Left lobe of liver (tissue), 2 donors: ENCODE results near the gene IL20RB. TPM values are rescaled to one million over a fixed set of nuclear protein-coding genes. Genes with fewer than 3 reads are reported as not detected.

Experiments
- ATAC-seq: fragments of 200-7000 bp; cut with Tn5 transposase; one replicate; pipeline ENCODE4 v1.9.1; 2020; ENCODE audit warnings: mild to moderate bottlenecking, moderate library complexity
- DNase-seq: peaks from one replicate; pipeline ENCODE4 v3.0.0-alpha.2; 2020; ENCODE audit warnings: low spot score
- total RNA-seq: library from RNA; stranded (reverse); gene quantifications from one replicate; pipeline ENCODE4 v1.2.1, GENCODE V29; 2021
- donor health status: DM: no; HTN: no; CAD: no; lungs with moderate emphysema.
- donor health status: DM: no; HTN: yes; CAD: no.

Gene IL20RB
- total RNA-seq, 1 donor from 2014 or later = 6.9 TPM

DNA sequence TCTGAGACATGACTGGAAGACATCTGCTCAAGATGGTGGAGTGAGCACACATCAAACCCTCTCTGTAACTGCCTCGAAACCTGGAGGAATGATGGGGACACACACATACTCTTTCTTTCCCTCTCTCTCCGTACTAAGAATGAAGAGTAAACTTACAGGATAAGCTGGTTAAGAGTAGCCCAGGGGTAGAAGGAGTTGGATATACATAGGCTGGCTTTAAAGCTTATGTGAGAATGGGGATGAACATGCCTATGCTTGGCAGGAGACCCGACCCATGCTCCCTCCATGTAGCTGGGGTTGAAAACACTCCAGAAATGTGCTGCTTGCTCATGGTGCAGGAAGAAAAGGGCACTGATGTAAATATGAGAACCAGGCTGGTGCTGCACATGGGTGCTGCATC lies 68.9 kb downstream of the IL20RB start:
- DNase-seq = no peak

DNA sequence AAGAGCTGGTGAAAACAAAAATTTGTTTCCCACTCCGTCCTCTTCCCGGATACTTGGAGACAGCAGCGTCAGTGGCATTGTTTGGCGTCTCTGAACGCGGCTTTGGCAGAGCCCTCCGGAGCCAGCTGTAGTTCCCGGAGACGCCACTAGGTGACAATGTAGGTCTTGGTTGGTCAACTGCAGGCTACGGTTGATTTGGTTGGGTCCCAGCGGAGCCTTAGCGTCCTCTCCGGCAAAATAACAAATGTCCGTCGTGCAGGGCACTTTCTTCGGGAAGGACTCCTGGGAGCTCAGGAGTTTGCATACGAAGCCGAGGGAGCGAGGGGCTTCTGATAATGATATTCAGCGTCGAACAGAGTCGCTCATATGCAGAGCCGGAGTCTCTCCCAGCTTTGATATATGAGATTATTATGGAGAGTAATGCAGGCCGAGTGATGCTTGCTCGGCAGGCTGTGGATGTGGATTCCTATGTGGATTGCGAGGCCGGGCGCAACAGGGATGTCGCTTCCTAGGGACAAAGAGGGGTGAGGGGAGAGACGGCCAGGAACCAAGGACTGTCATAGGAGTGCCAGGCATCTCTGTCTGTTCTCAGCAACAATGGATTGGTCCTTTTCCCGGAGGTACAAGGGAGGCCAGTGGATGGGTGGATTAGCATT lies 74.8 kb downstream of the IL20RB start:
- DNase-seq = peak; percentile 87
- ATAC-seq = peak; percentile 98

More for the DNA sequence above, 68.9 kb downstream of the IL20RB start:
- ATAC-seq = no peak

DNA sequence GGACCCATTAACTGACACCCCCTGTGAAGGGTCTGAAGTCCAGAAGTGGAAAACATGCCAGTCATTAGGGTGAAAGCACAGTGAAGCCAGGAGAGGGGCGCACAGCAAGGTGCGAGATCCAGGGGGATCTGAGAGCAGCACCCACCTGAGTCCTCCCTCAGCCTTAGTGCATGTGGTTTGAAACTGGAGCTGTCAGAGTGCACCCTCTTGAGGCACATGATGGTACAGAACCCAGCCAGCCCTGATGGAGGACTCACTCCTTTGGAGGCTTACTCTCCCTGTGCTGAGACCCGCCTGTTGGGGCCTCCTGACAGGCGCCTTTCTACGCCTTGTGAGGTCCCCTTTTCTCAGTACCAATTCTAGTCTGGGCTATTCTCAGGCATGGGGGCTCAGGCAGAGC lies 77.8 kb downstream of the IL20RB start:
- DNase-seq (no peak), ATAC-seq (peak; percentile 72)

DNA sequence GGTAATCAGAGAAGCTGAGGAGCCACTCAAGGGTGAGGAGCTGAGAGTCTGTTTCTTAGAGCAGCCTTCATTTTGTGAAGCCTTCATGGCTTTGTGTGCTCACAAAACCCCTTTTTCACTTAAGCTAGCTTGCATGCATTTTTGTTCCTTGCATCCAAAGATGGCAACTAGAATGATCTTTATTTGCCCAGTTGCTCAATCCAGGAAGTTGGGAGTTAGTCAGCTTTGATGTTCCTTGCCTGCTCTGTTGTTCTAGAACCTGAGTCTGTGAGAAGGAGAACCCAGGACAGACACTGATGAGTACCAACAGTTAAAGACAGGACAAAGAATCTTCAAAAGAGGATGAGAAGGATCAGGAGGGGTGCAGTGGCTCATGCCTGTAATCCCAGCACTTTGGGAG lies 81.8 kb downstream of the IL20RB start:
- ATAC-seq (no peak), DNase-seq (no peak)

DNA sequence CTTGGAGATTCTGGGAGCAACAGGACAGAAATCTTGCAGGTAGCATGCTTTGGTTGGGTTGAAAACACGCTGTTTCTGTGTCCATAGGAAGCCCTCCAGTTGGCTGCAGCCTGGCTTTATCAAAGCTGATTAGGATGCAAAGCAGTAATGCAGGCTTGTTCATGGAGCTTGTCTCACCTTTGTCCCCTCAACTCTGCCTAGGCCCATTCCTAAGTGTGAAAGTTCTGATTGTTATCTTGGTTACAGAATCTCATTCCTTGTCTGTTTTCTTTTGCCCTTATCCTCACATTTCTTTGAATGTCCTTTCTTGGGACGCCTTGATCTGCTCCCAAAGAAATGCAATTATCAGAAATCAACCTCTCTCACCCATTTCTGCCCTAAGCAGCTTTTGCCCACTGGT lies 83.5 kb downstream of the IL20RB start:
- DNase-seq = no peak
- no peak for ATAC-seq

DNA sequence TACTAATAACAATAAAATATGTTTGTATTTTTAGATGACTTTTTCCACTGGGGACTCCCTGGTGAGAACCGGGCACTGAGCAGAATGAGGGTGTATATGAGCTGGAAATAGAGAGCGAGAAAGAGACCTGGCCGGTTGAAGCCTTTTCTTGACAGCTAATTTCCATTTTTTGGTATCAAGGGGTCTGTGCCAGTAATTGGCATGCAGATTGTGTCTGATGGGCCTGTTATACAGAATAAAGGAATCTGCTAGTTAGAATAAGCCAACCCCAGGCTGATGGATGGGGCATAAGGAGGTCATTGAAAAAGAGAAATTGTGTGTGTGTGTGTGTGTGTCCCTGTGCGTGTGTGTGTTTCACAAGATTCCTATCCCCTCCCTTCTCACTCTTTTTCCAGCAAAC lies 83.9 kb downstream of the IL20RB start:
- DNase-seq (no peak), ATAC-seq (no peak)

DNA sequence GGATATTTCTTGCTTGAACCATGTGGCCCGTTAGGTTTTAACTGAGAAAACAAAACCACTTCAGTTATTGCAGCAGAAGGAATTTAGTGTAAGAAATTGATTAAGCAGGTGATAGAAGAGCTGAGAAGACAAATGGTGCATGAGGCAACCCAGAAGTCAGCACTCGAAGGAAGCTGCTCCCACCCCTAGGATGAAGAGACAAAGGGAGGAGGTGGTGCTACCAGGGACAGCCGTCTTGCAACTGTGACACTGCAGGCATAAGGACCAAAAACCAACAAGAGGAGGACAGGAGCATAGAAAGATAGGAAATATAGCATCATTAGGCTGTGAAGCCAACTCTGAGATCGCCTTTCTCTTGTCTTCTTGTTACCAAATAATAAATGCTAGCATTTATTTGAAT lies 89.0 kb downstream of the IL20RB start:
- DNase-seq = no peak
- no peak for ATAC-seq

DNA sequence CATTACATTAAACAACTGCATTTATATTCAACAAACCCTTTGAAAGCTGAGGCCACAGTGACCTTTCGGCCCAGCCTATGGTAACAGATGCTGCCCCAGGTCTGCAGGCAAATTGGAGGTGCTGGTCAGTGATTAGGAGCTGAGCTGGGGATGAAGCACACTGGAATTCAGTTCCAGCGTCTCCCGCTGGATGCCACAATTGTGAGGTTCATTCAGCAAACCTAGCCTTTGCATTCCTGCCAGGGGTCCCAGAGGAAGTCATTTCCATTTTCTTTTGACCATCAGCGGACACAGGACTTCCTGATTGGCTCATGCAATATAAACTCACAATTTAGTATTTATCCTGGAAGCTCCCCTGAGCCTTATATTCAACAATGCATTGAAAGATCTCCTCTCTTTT lies 89.5 kb downstream of the IL20RB start:
- ATAC-seq (no peak), DNase-seq (no peak)

DNA sequence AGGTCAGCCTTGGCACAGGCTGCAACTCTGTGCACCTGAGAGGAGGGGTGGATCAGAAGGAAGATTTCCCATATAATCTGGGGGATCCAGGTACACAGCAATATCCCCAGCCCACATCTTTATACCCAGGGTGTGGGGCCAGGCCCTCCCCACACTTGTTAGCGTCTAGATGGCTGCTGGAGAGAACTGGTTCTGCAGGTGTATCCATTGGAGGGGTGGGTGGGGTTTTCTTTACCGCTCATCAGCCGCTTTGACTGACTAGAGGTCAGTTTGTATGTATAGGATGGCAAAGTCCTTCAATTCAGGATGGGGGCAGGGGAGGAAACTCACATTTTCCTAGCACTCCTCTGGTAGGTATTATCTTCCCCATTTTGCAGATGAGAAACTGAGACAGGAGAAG lies 92.5 kb downstream of the IL20RB start:
- ATAC-seq (no peak), DNase-seq (no peak)

DNA sequence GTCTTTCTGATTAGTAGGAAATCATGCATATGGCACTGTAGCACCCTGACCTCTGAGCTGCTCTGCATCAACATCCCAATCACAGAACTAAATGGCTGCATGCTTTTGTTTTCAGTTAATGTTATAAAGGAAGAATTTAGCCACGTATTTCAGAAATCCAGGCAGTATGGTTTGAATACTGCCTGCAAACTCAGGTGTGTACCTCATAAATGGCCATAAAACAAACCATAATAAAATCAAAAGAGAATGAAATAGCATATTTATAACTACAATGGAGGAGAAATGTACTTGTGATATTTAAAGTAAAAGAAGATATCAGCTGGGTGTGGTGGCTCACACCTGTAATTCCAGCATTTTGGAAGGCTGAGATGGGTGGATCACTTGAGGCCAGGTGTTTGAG lies 94.5 kb downstream of the IL20RB start:
- ATAC-seq (no peak), DNase-seq (no peak)

Other genes starting within 250 kb of the IL20RB start
- 11.0 TPM for gene STAG1, start 205.6 kb upstream of the IL20RB start, total RNA-seq
- 0.70 TPM for gene SLC35G2, start 138.9 kb upstream of the IL20RB start, total RNA-seq
- gene NCK1, start 95.8 kb upstream of the IL20RB start, total RNA-seq = 19.0 TPM